WERI-Rb-1 (cell line): Measurements from ENCODE around the gene GPR39.
A peak's percentile ranks its signal among the peaks of the same experiment; 100 is the strongest.

Experiments used
- DNase-seq: peaks from one replicate; pipeline ENCODE4 v3.0.0-alpha.2; 2020
- H3K27ac ChIP-seq: fragments of 250-450 bp; sonication (Bioruptor Pico); 2 replicates; pipeline ENCODE4 v1.5.1; 2020; ENCODE audit warnings: mild to moderate bottlenecking, moderate library complexity
- H3K27me3 ChIP-seq: fragments of 250-450 bp; sonication (Bioruptor Pico); 2 replicates; pipeline ENCODE4 v1.5.1; 2021; ENCODE audit warnings: mild to moderate bottlenecking, low read depth, moderate library complexity; ENCODE audit not compliant: insufficient read depth, severe bottlenecking
- H3K36me3 ChIP-seq: fragments of 250-450 bp; sonication (Bioruptor Pico); 2 replicates; pipeline ENCODE4 v1.5.1; 2020; ENCODE audit warnings: mild to moderate bottlenecking, moderate library complexity
- H3K4me3 ChIP-seq: 2 replicates; pipeline ENCODE4 v1.5.1; 2011; ENCODE audit warnings: low read depth, mild to moderate bottlenecking, control low read depth, low read length
- H3K9me3 ChIP-seq: fragments of 250-450 bp; sonication (Bioruptor Pico); 2 replicates; pipeline ENCODE4 v1.5.1; 2021; ENCODE audit warnings: mild to moderate bottlenecking, moderate library complexity; ENCODE audit not compliant: severe bottlenecking
- TF ChIP-seq, protein P1 (sequence below): IDR thresholded peaks from 2 replicates; pipeline ENCODE4 v1.5.1; 2011; ENCODE audit warnings: low read depth, mild to moderate bottlenecking, control low read depth, inconsistent platforms, low read length

GPR39 gene

DNA sequence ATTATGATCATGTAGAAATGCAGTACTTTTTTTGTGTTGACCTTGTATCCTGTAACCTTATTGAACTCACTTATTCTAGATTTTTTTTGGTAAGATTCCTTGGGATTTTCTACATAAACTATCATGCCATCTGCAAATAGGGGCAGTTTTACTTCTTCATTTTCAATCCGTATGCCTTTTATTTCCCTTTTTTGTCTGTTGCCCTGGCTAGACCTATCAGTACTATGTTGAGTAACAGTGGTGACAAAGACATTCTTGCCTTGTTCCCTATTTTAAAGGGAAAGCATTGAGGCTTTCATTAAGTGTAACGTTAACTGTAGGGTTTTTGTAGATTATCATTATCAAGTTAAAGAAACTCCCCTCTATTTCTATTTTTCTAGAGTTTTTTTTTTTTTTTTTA is 161.1 kb downstream of the GPR39 start:
- Histone ChIP-seq H3K36me3 (no peaks in the 10 kb centered on the region), H3K27me3 (no peaks in the 10 kb centered on the region)
- TF ChIP-seq, protein P1, sequence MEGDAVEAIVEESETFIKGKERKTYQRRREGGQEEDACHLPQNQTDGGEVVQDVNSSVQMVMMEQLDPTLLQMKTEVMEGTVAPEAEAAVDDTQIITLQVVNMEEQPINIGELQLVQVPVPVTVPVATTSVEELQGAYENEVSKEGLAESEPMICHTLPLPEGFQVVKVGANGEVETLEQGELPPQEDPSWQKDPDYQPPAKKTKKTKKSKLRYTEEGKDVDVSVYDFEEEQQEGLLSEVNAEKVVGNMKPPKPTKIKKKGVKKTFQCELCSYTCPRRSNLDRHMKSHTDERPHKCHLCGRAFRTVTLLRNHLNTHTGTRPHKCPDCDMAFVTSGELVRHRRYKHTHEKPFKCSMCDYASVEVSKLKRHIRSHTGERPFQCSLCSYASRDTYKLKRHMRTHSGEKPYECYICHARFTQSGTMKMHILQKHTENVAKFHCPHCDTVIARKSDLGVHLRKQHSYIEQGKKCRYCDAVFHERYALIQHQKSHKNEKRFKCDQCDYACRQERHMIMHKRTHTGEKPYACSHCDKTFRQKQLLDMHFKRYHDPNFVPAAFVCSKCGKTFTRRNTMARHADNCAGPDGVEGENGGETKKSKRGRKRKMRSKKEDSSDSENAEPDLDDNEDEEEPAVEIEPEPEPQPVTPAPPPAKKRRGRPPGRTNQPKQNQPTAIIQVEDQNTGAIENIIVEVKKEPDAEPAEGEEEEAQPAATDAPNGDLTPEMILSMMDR: no peak

DNA sequence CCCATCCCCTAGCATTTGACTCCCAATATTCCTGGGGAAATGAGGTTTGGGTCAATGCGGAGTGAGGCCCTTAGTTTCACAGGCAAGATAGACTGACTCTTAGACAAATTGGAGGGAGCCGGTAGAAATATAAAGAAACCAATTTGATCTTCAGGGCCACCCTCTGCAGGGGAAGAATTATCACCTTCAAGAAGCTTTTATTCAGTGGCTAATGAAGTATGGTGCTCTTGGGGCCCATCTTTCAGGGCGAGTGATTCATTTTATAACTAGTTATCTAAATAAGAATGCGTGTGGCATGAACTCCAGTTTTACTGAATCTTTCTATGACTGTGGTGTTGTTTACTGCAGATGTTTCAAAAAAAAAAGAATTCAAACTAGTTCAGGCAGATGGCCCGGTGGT is 165.0 kb downstream of the GPR39 start:
- Histone ChIP-seq H3K4me3 (no peak overlapping the region), H3K9me3 (no peaks in the 10 kb centered on the region), H3K27ac (no peak overlapping the region), H3K27me3 (no peaks in the 10 kb centered on the region), H3K36me3 (no peaks in the 10 kb centered on the region)
- DNase-seq: no peak
- TF ChIP-seq, protein P1: no peak

More for the DNA sequence above, 161.1 kb downstream of the GPR39 start:
- H3K27ac ChIP-seq: no peak overlapping the region
- no peak overlapping the region for H3K4me3 ChIP-seq
- H3K9me3 ChIP-seq: no peaks in the 10 kb centered on the region
- no peak for DNase-seq

DNA sequence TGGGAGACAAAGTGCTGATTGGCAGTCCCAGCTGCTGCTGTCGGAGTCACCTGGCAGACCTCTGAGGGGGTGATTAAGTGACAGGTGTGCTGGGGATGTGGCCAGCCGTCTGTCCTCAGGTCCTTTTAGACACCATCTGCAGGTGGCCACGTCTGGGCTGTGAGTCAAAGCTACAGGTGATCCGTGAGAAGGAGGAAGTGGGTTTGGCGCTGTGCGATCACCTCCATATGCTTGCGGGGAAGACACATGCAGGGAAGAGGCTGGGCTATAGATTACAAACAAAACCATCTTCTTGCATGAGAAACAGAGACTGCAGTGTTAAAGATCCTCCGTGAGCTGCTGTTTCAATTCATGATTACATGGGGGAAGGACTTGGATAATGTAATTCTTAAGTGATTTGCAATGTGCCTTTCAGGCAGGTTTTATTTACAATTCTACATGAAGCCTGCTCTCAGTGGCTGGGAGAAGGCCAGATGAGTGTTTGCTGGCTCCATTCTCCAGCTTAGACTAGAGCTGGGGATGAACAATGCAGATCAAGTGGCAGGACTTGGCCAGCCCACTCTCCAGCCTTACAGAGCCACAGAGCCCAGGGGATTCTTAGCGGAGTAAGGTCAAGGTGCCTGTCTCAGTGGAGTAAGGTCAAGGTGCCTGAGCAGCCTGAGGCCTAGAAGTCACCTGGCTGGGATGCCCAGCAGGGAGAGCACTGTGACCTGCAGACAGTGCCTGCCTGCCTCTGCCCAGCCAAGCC is 165.6 kb downstream of the GPR39 start:
- H3K36me3 ChIP-seq: no peaks in the 10 kb centered on the region
- no peak overlapping the region for H3K27ac ChIP-seq
- TF ChIP-seq, protein P1: no peak
- no peaks in the 10 kb centered on the region for H3K27me3 ChIP-seq
- H3K4me3 ChIP-seq: no peak overlapping the region
- H3K9me3 ChIP-seq: no peaks in the 10 kb centered on the region
- DNase-seq: peak; percentile 41

DNA sequence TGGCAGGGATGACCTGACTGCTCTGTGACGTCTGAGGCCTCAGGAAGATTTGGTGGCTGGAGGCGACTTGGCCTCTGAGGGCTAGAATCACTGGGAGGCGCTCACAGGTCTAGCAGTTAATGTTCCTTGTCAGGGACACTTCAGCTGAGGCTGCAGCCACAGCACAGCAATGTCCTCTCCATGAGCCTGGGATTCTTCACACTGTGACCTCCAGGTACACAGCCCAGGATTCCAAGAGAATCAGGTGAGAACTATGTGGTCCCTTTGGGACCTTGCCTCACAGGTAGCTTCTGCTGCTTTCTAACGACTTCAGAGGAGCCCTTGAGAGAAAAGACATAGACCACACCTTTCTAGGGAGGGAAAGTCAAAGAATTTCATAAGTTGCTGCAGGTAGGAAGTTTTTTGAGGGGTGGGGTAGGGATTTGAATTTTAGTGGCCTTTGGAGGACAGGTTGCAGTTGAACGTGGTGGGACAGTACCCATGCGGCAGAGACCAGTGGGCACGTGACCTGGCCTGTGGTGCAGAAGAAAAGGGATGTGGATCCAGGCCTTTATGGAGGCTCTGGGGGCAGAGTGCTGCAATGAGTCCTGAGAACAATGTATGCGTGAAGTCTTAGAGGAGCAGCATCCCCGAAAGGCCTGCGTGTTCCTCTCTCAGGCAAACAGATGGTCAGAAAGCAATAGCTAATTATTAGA is 167.2 kb downstream of the GPR39 start:
- TF ChIP-seq, protein P1: no peak
- Histone ChIP-seq H3K9me3 (no peaks in the 10 kb centered on the region), H3K27ac (no peak overlapping the region), H3K27me3 (no peaks in the 10 kb centered on the region), H3K4me3 (no peak overlapping the region), H3K36me3 (no peaks in the 10 kb centered on the region)
- DNase-seq: no peak

DNA sequence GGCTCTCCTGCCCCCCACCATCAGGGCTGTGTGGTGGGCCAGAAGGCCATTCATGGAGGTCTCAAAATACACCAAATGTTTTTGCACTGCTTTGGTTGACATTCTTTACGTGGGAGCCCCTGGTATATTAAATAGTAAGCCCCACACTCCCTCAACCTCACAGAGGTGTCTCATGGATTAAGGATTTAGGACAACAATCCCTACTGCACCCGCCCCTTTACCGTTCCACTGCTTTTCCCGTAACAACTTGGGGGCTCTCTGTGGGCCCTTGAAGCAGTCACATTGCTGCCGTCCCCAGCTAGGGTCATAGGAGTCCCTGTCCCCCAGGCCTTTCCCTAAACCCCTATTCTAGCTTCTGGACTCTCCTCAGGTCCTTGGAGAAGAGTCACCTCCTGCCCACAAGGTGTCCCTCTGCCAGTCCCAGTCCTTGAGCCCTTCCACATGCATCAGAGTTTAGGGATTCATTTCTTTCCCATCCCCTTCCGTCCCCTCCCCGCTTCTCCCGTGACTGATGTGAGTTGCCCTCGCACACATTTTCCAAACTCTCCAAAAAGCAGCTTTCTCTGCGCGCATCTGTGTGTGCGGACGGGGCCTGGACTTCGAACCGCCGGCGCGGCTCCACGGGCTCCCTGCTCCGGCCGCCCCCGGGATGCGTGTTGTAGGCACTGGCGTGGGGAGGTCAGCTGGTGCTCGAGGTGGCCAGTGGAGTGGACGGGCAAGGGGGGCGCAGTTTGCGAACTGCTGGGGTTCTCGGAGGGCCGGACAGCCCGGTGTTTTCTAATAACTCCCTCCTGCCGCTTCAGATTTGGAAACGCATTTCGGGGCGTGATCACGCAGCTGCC is 168.6 kb downstream of the GPR39 start:
- no peak overlapping the region for H3K4me3 ChIP-seq
- no peaks in the 10 kb centered on the region for H3K27me3 ChIP-seq
- H3K27ac ChIP-seq: no peak overlapping the region
- no peaks in the 10 kb centered on the region for H3K36me3 ChIP-seq
- no peaks in the 10 kb centered on the region for H3K9me3 ChIP-seq
- no peak for DNase-seq
- TF ChIP-seq, protein P1: no peak
